Glutamatergic neuron (in vitro differentiated cells): ENCODE measurements around the gene TIMM9. TPM values are rescaled to one million over a fixed set of nuclear protein-coding genes. Genes with fewer than 3 reads are reported as not detected.

Experiments used
- total RNA-seq: library from RNA; stranded (reverse); fragmentation: NEBNext Ultra II Directional; extraction: Animal tissue kit (Norgen Biotek cat#: 25700); gene quantifications from one replicate; pipeline ENCODE4 v1.2.1, GENCODE V29; 2021; ENCODE audit not compliant: unreplicated experiment

Gene TIMM9
- total RNA-seq, 1 donor from 2014 or later: 41.6 TPM

Other genes starting within 250 kb of the TIMM9 start
- gene ACTR10, start 227.4 kb downstream of the TIMM9 start, total RNA-seq: 120 TPM
- gene PSMA3, start 182.7 kb downstream of the TIMM9 start, total RNA-seq: 116 TPM
- gene ARID4A, start 129.0 kb downstream of the TIMM9 start, total RNA-seq: 22.4 TPM
- gene TOMM20L, start 31.6 kb downstream of the TIMM9 start, total RNA-seq: not detected
- gene KIAA0586, start 188 bp upstream of the TIMM9 start, total RNA-seq: 27.8 TPM
- 39.9 TPM for gene DACT1, start 210.4 kb upstream of the TIMM9 start, total RNA-seq